H9 (cell line): ENCODE measurements around the gene ZNF503. TPM values are rescaled to one million over a fixed set of nuclear protein-coding genes. Genes with fewer than 3 reads are reported as not detected.

Experiments
- DNase-seq: peaks from one replicate; pipeline ENCODE4 v3.0.0-alpha.2; 2017
- H2AFZ ChIP-seq: one replicate; pipeline ENCODE4 v1.6.1; 2013; ENCODE audit warnings: mild to moderate bottlenecking, low read length, control low read depth, moderate library complexity
- H2AK5ac ChIP-seq: 2 replicates; pipeline ENCODE4 v1.6.1; 2013; ENCODE audit warnings: low read length, control low read depth, mixed read lengths; ENCODE audit not compliant: insufficient read length
- H2BK120ac ChIP-seq: one replicate; pipeline ENCODE4 v1.6.1; 2013; ENCODE audit warnings: low read depth, mild to moderate bottlenecking, low read length, control low read depth, inconsistent platforms; ENCODE audit not compliant: poor library complexity, severe bottlenecking
- H2BK12ac ChIP-seq: 2 replicates; pipeline ENCODE4 v1.6.1; 2013; ENCODE audit warnings: low read length, control low read depth, mixed read lengths, low read depth; ENCODE audit not compliant: insufficient read length
- H2BK15ac ChIP-seq: 2 replicates; pipeline ENCODE4 v1.6.1; 2013; ENCODE audit warnings: low read depth, low read length, control low read depth
- H2BK20ac ChIP-seq: one replicate; pipeline ENCODE4 v1.6.1; 2013; ENCODE audit warnings: low read depth, mild to moderate bottlenecking, low read length, control low read depth, inconsistent platforms; ENCODE audit not compliant: poor library complexity, severe bottlenecking
- H2BK5ac ChIP-seq: 2 replicates; pipeline ENCODE4 v1.6.1; 2013; ENCODE audit warnings: low read length, control low read depth, mixed read lengths; ENCODE audit not compliant: insufficient read length
- H3K14ac ChIP-seq: 2 replicates; pipeline ENCODE4 v1.6.1; 2013; ENCODE audit warnings: low read length, control low read depth; ENCODE audit not compliant: insufficient read depth
- H3K18ac ChIP-seq: 2 replicates; pipeline ENCODE4 v1.6.1; 2013; ENCODE audit warnings: low read depth, mild to moderate bottlenecking, mixed read lengths, low read length, control low read depth; ENCODE audit not compliant: insufficient read length
- H3K23ac ChIP-seq: 2 replicates; pipeline ENCODE4 v1.6.1; 2013; ENCODE audit warnings: low read length, control low read depth, mixed read lengths, low read depth; ENCODE audit not compliant: insufficient read length
- H3K23me2 ChIP-seq: 2 replicates; pipeline ENCODE4 v1.6.1; 2013; ENCODE audit warnings: low read depth, mild to moderate bottlenecking, mixed read lengths, low read length, control low read depth; ENCODE audit not compliant: insufficient read length, poor library complexity, severe bottlenecking
- H3K27ac ChIP-seq: 2 replicates; pipeline ENCODE4 v1.5.1; 2013; ENCODE audit warnings: low read length, control low read depth, mixed read lengths, low read depth; ENCODE audit not compliant: insufficient read length
- H3K27me3 ChIP-seq: 2 replicates; pipeline ENCODE4 v1.6.1; 2013; ENCODE audit warnings: low read length, control low read depth, inconsistent platforms; ENCODE audit not compliant: insufficient read depth
- H3K4ac ChIP-seq: 2 replicates; pipeline ENCODE4 v1.6.1; 2013; ENCODE audit warnings: low read depth, mild to moderate bottlenecking, control low read depth, inconsistent platforms, low read length, moderate library complexity
- H3K4me1 ChIP-seq: 2 replicates; pipeline ENCODE4 v1.6.1; 2013; ENCODE audit warnings: low read length, control low read depth, inconsistent platforms; ENCODE audit not compliant: insufficient read depth
- H3K4me2 ChIP-seq: 2 replicates; pipeline ENCODE4 v1.6.1; 2013; ENCODE audit warnings: low read length, control low read depth, mixed read lengths; ENCODE audit not compliant: insufficient read length, insufficient read depth
- H3K56ac ChIP-seq: 2 replicates; pipeline ENCODE4 v1.6.1; 2013; ENCODE audit warnings: low read depth, mild to moderate bottlenecking, mixed read lengths, low read length, control low read depth; ENCODE audit not compliant: insufficient read length
- H3K79me1 ChIP-seq: 2 replicates; pipeline ENCODE4 v1.6.1; 2013; ENCODE audit warnings: low read depth, mild to moderate bottlenecking, moderate library complexity, low read length, control low read depth, inconsistent platforms; ENCODE audit not compliant: insufficient read depth, poor library complexity, severe bottlenecking
- H3K79me2 ChIP-seq: 2 replicates; pipeline ENCODE4 v1.6.1; 2013; ENCODE audit warnings: low read length, control low read depth, inconsistent platforms; ENCODE audit not compliant: insufficient read depth
- H3K9ac ChIP-seq: 2 replicates; pipeline ENCODE4 v1.6.1; 2013; ENCODE audit warnings: low read length, control low read depth, mixed read lengths; ENCODE audit not compliant: insufficient read length; ENCODE audit errors: extremely low read depth
- H3K9me3 ChIP-seq: one replicate; pipeline ENCODE4 v1.6.1; 2013; ENCODE audit warnings: low read depth, low read length, inconsistent platforms; ENCODE audit not compliant: control insufficient read depth
- H3T11ph ChIP-seq: one replicate; pipeline ENCODE4 v1.6.1; 2013; ENCODE audit warnings: mild to moderate bottlenecking, low read length, control low read depth, inconsistent platforms
- H4K20me1 ChIP-seq: one replicate; pipeline ENCODE4 v1.6.1; 2013; ENCODE audit not compliant: control insufficient read depth, insufficient read length, insufficient read depth
- H4K5ac ChIP-seq: 2 replicates; pipeline ENCODE4 v1.6.1; 2013; ENCODE audit warnings: low read depth, mild to moderate bottlenecking, mixed read lengths, low read length, control low read depth; ENCODE audit not compliant: insufficient read length
- H4K8ac ChIP-seq: replicated peaks from 2 replicates; pipeline ENCODE4 v1.6.1; 2013; ENCODE audit warnings: low read length, control low read depth, mixed read lengths, low read depth; ENCODE audit not compliant: insufficient read length
- H4K91ac ChIP-seq: 2 replicates; pipeline ENCODE4 v1.6.1; 2013; ENCODE audit warnings: low read depth, mild to moderate bottlenecking, moderate library complexity, mixed read lengths, low read length, control low read depth; ENCODE audit not compliant: insufficient read length
- H3K27ac Mint-ChIP-seq, 3 experiments: 2 replicates in 2 of 3; 3 replicates in 1 of 3; pipeline ENCODE4 v1.8.0; 2020 to 2021; ENCODE audit warnings: mixed read lengths in 3 of 3, mild to moderate bottlenecking in 1 of 3, moderate library complexity in 1 of 3
- H3K27me3 Mint-ChIP-seq: 2 replicates; pipeline ENCODE4 v1.8.0; 2021; ENCODE audit warnings: low read depth, mild to moderate bottlenecking, moderate library complexity, mixed read lengths
- H3K36me3 Mint-ChIP-seq, 3 experiments: 2 replicates in 2 of 3; 3 replicates in 1 of 3; pipeline ENCODE4 v1.8.0; 2020 to 2021; ENCODE audit warnings: low read depth in 3 of 3, mixed read lengths in 3 of 3; ENCODE audit not compliant: insufficient read depth in 1 of 3
- H3K4me1 Mint-ChIP-seq, 2 experiments: 2 replicates each; pipeline ENCODE4 v1.8.0; 2020; ENCODE audit warnings: mixed read lengths in 2 of 2
- H3K4me3 Mint-ChIP-seq, 2 experiments: 2 replicates in 1 of 2; 3 replicates in 1 of 2; pipeline ENCODE4 v1.8.0; 2020 to 2021; ENCODE audit warnings: mild to moderate bottlenecking in 2 of 2, mixed read lengths in 2 of 2, moderate library complexity in 1 of 2
- H3K9me3 Mint-ChIP-seq, 2 experiments: 2 replicates in 1 of 2; 3 replicates in 1 of 2; pipeline ENCODE4 v1.8.0; 2020; ENCODE audit warnings: mild to moderate bottlenecking in 2 of 2, mixed read lengths in 2 of 2, moderate library complexity in 1 of 2
- CTCF ChIP-seq: fragments of 200-600 bp; sonication (generic); conservative IDR thresholded peaks from 3 replicates; pipeline ENCODE4 v1.8.0; 2021; ENCODE audit warnings: antibody characterized with exemption, mild to moderate bottlenecking
- WGBS: extraction: QIAGEN DNeasy Blood & Tissue Kit; methylation state at CpG from one replicate; pipeline ENCODE4 v1.1.7; 2013; ENCODE audit warnings: missing lambda C conversion rate, low lambda C conversion rate, mixed read lengths; ENCODE audit not compliant: insufficient read length; ENCODE audit errors: extremely low coverage; 5-methylcytosine and 5-hydroxymethylcytosine counted together
- total RNA-seq: library from RNA; stranded (reverse); gene quantifications from 2 replicates; pipeline ENCODE4 v1.2.1, GENCODE V29; 2021

Gene ZNF503
- total RNA-seq, 1 experiment from 2014 or later = 0.09 TPM

GRCh38 chr10:75386128-75386527 is 15.4 kb downstream of the ZNF503 start:
- H3K9me3 Mint-ChIP-seq = peaks cover 3 to 5% of the 10 kb centered on the region in 2 experiments; a peak in 2 of 5 replicates
- TF ChIP-seq CTCF = no peak
- H4K20me1 ChIP-seq = no peaks in the 10 kb centered on the region
- no peaks in the 10 kb centered on the region for H3K23me2 ChIP-seq
- no CpG with 5 or more reads among the region's 3 CpGs for WGBS
- no peak overlapping the region for H2AK5ac ChIP-seq
- no peaks in the 10 kb centered on the region for H3K4me1 ChIP-seq
- peaks cover 79% of the 10 kb centered on the region for H3K27me3 Mint-ChIP-seq
- no peak overlapping the region for H3K18ac ChIP-seq
- no peak overlapping the region for H4K5ac ChIP-seq
- H3K4me2 ChIP-seq = no peak overlapping the region
- H2BK5ac ChIP-seq = no peak overlapping the region
- H2BK12ac ChIP-seq = no peak overlapping the region
- H2BK120ac ChIP-seq = no peak overlapping the region
- H2AFZ ChIP-seq = no peak overlapping the region
- H3K27me3 ChIP-seq = peaks cover 1% of the 10 kb centered on the region; the same call in 1 of the 2 replicates
- DNase-seq = no peak
- no peaks in the 10 kb centered on the region for H3K79me1 ChIP-seq
- H3K9ac ChIP-seq = no peak overlapping the region
- no peak overlapping the region for H4K91ac ChIP-seq
- no peak overlapping the region for H3K27ac Mint-ChIP-seq
- no peaks in the 10 kb centered on the region for H3K9me3 ChIP-seq
- no peak overlapping the region for H4K8ac ChIP-seq
- no peak overlapping the region for H3K4me3 Mint-ChIP-seq
- H3K14ac ChIP-seq = no peak overlapping the region
- H2BK15ac ChIP-seq = no peak overlapping the region
- H3K4ac ChIP-seq = no peak overlapping the region
- no peaks in the 10 kb centered on the region for H3K79me2 ChIP-seq
- H3K56ac ChIP-seq = no peak overlapping the region
- H2BK20ac ChIP-seq = no peak overlapping the region
- no peak overlapping the region for H3K23ac ChIP-seq
- no peak overlapping the region for H3T11ph ChIP-seq
- no peaks in the 10 kb centered on the region; a peak in 1 of 7 replicates for H3K36me3 Mint-ChIP-seq
- no peak overlapping the region for H3K27ac ChIP-seq
- no peaks in the 10 kb centered on the region for H3K4me1 Mint-ChIP-seq
